ENCODE results near the gene RETREG1. TPM values are rescaled to one million over a fixed set of nuclear protein-coding genes. Genes with fewer than 3 reads are reported as not detected.
"Not testable (repeated sequence)": the region's sequence is repeated elsewhere in the genome, so short reads cannot be mapped to it uniquely, and the experiment has no call there.

Gene RETREG1
- total and polyA plus RNA-seq, 2 donors (not counting 3 experiments of a cell fraction or from before 2014, with no cell fraction given), result 0.46 TPM; not detected in 1

- ChIA-PET CTCF (no interaction called here), POLR2A (no interaction called here)
- no TSS peak for BruUV-seq (replicated peaks)
- Histone ChIP-seq H3K36me3 (ENCODE audit: control insufficient read depth in 2 of 2, extremely low read depth in 1 of 2, insufficient read depth in 2 of 2, low read length in 2 of 2) (no peaks in the 10 kb centered on the region), H3K9ac (replicated peaks; ENCODE audit: extremely low read depth, insufficient read depth, low read length) (no peak overlapping the region), H4K20me1 (replicated peaks; ENCODE audit: control insufficient read depth, extremely low read depth, insufficient read depth, low read length) (no peaks in the 10 kb centered on the region), H3K27ac (ENCODE audit: insufficient read depth, low read depth, low read length) (no peak overlapping the region), H3K9me3 (replicated peaks; ENCODE audit: control insufficient read depth, insufficient read depth, low read length) (no peaks in the 10 kb centered on the region), H3K4me3 (replicated peaks in 1 of 3; ENCODE audit: insufficient read depth in 1 of 3, low read depth in 1 of 3, low read length in 3 of 3) (no peak overlapping the region), H2AFZ (ENCODE audit: low read depth, low read length) (no peak overlapping the region), H3K9me1 (replicated peaks; ENCODE audit: control insufficient read depth, extremely low read depth, insufficient read depth, low read length) (no peaks in the 10 kb centered on the region), H3K27me3 (ENCODE audit: control insufficient read depth in 2 of 2, insufficient read depth in 2 of 2, low read length in 2 of 2) (peaks cover 5 to 11% of the 10 kb centered on the region in 2 experiments), H3K4me2 (ENCODE audit: insufficient read depth, low read length) (no peak overlapping the region), H3K4me1 (ENCODE audit: control insufficient read depth, extremely low read depth, insufficient read depth, low read length) (no peaks in the 10 kb centered on the region), H3K79me2 (ENCODE audit: control insufficient read depth, insufficient read depth, low read length) (no peaks in the 10 kb centered on the region)
- dilution Hi-C loops (cut with MboI; ENCODE audit: extremely low pct_ligation_motif_present, low sequenced_read_pairs) (no loop called here), intact Hi-C loops (cut with micrococcal nuclease) (no loop called here)
- DNase-seq (ENCODE audit: low read depth, low spot score) (no peak), FAIRE-seq (no peak)
- TF ChIP-seq MYC (IDR thresholded peaks at IDR 0.05; ENCODE audit: low read depth, low read length) (no peak), EZH2 (IDR thresholded peaks at IDR 0.05; ENCODE audit: borderline replicate concordance, low read depth, low read length, severe bottlenecking) (no peak), POLR2A (IDR thresholded peaks at IDR 0.05; ENCODE audit: low read depth, low read length) (no peak), FOS (IDR thresholded peaks at IDR 0.05; ENCODE audit: borderline replicate concordance, insufficient read depth, low read length) (no peak)
Observed at GRCh38 chr5:16480144-16480543, 136.7 kb downstream of the RETREG1 start.

GRCh38 chr5:16477541-16477940 lies 139.3 kb downstream of the RETREG1 start:
- no peak for TF ChIP-seq POLR2A (IDR thresholded peaks at IDR 0.05; ENCODE audit: low read depth, low read length)
- TF ChIP-seq GATA2 (IDR thresholded peaks at IDR 0.05; ENCODE audit: insufficient read depth, insufficient read length, low read depth, low read length), result no peak
- no peak for TF ChIP-seq MYC (IDR thresholded peaks at IDR 0.05; ENCODE audit: low read depth, low read length)
- Histone ChIP-seq H3K9me3 (replicated peaks; ENCODE audit: control insufficient read depth, insufficient read depth, low read length) (no peaks in the 10 kb centered on the region), H3K36me3 (ENCODE audit: control insufficient read depth in 2 of 2, extremely low read depth in 1 of 2, insufficient read depth in 2 of 2, low read length in 2 of 2) (no peaks in the 10 kb centered on the region), H3K9ac (replicated peaks; ENCODE audit: extremely low read depth, insufficient read depth, low read length) (no peak overlapping the region), H3K79me2 (ENCODE audit: control insufficient read depth, insufficient read depth, low read length) (no peaks in the 10 kb centered on the region), H3K4me2 (ENCODE audit: insufficient read depth, low read length) (no peak overlapping the region), H2AFZ (ENCODE audit: low read depth, low read length) (no peak overlapping the region), H3K27ac (ENCODE audit: insufficient read depth, low read depth, low read length) (no peak overlapping the region), H3K4me1 (ENCODE audit: control insufficient read depth, extremely low read depth, insufficient read depth, low read length) (no peaks in the 10 kb centered on the region), H4K20me1 (replicated peaks; ENCODE audit: control insufficient read depth, extremely low read depth, insufficient read depth, low read length) (no peaks in the 10 kb centered on the region), H3K9me1 (replicated peaks; ENCODE audit: control insufficient read depth, extremely low read depth, insufficient read depth, low read length) (no peaks in the 10 kb centered on the region), H3K27me3 (ENCODE audit: control insufficient read depth in 2 of 2, insufficient read depth in 2 of 2, low read length in 2 of 2) (peaks cover 1 to 2% of the 10 kb centered on the region in 2 experiments), H3K4me3 (replicated peaks in 1 of 3; ENCODE audit: insufficient read depth in 1 of 3, low read depth in 1 of 3, low read length in 3 of 3) (no peak overlapping the region)
- FAIRE-seq (no peak), DNase-seq (ENCODE audit: low read depth, low spot score) (no peak)
- dilution Hi-C loops (cut with MboI; ENCODE audit: extremely low pct_ligation_motif_present, low sequenced_read_pairs), result no loop called here
- POLR2A ChIA-PET, result interaction anchor here (0.7 kb wide), 1 partner anchor 21 kb away, joined by 3 read pairs; no protein-coding TSS in a partner anchor
- CTCF ChIA-PET, result no interaction called here
- intact Hi-C loops (cut with micrococcal nuclease), result no loop called here
- no TSS peak for BruUV-seq (replicated peaks)

GRCh38 chr5:16476417-16476816 lies 140.4 kb downstream of the RETREG1 start:
- H3K79me2 ChIP-seq (ENCODE audit: control insufficient read depth, insufficient read depth, low read length); H3K9me3 ChIP-seq (replicated peaks; ENCODE audit: control insufficient read depth, insufficient read depth, low read length); H3K27me3 ChIP-seq (ENCODE audit: control insufficient read depth in 2 of 2, insufficient read depth in 2 of 2, low read length in 2 of 2); BruUV-seq (replicated peaks); CTCF ChIA-PET; H3K4me2 ChIP-seq (ENCODE audit: insufficient read depth, low read length); H3K27ac ChIP-seq (ENCODE audit: insufficient read depth, low read depth, low read length); H3K4me3 ChIP-seq (replicated peaks in 1 of 3; ENCODE audit: insufficient read depth in 1 of 3, low read depth in 1 of 3, low read length in 3 of 3); H4K20me1 ChIP-seq (replicated peaks; ENCODE audit: control insufficient read depth, extremely low read depth, insufficient read depth, low read length); H3K9ac ChIP-seq (replicated peaks; ENCODE audit: extremely low read depth, insufficient read depth, low read length); H3K4me1 ChIP-seq (ENCODE audit: control insufficient read depth, extremely low read depth, insufficient read depth, low read length); FAIRE-seq; intact Hi-C loops (cut with micrococcal nuclease); H3K9me1 ChIP-seq (replicated peaks; ENCODE audit: control insufficient read depth, extremely low read depth, insufficient read depth, low read length); H3K36me3 ChIP-seq (ENCODE audit: control insufficient read depth in 2 of 2, extremely low read depth in 1 of 2, insufficient read depth in 2 of 2, low read length in 2 of 2); DNase-seq (ENCODE audit: low read depth, low spot score); H2AFZ ChIP-seq (ENCODE audit: low read depth, low read length); POLR2A ChIA-PET; dilution Hi-C loops (cut with MboI; ENCODE audit: extremely low pct_ligation_motif_present, low sequenced_read_pairs): not testable (repeated sequence)
